ENCODE results near the gene INPP5J.
"Not testable (repeated sequence)": the region's sequence is repeated elsewhere in the genome, so short reads cannot be mapped to it uniquely, and the experiment has no call there.

INPP5J gene

GRCh38 chr22:31088233-31088986 lies 34.4 kb upstream of the INPP5J start:
- DNase-seq: peak; percentile 23

GRCh38 chr22:31089160-31090100 lies 33.3 kb upstream of the INPP5J start:
- peak; percentile 55 for DNase-seq

- DNase-seq: peak; percentile 18
These were observed 32.3 kb upstream of the INPP5J start for GRCh38 chr22:31090217-31091085.

DNA sequence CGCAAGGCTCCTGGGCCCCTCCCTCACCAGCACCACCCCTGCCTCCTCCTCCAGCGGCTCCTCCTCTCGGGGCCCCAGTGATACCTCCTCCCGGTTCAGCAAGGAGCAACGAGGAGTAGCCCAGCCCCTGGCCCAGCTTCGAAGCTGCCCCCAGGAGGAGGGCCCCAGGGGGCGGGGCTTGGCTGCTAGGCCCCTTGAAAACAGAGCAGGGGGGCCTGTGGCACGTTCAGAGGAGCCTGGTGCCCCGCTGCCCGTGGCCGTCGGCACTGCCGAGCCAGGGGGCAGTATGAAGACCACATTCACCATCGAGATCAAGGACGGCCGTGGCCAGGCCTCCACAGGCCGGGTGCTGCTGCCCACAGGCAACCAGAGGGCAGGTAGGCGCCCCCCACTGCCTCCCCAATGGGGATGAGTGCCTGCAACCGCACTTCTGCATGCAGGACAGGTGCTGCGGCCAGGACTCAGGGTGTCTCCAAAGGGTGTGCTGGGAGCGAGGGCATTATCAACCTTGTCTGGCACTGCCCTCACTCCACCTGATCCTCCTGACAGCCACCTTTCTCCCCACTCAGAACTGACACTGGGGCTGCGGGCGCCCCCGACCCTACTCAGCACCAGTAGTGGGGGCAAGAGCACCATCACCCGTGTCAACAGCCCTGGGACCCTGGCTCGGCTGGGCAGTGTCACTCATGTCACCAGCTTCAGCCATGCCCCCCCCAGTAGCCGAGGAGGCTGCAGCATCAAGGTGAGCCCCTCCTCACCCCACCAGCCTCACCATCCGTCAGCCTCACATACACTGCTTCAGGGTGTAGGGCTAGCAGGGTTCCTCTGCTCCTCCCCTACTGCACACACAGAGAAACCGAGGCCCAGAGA lies 31.4 kb upstream of the INPP5J start:
- peak; percentile 31 for DNase-seq

GRCh38 chr22:31092161-31092560 lies 30.6 kb upstream of the INPP5J start:
- peak; percentile 9 for DNase-seq

DNA sequence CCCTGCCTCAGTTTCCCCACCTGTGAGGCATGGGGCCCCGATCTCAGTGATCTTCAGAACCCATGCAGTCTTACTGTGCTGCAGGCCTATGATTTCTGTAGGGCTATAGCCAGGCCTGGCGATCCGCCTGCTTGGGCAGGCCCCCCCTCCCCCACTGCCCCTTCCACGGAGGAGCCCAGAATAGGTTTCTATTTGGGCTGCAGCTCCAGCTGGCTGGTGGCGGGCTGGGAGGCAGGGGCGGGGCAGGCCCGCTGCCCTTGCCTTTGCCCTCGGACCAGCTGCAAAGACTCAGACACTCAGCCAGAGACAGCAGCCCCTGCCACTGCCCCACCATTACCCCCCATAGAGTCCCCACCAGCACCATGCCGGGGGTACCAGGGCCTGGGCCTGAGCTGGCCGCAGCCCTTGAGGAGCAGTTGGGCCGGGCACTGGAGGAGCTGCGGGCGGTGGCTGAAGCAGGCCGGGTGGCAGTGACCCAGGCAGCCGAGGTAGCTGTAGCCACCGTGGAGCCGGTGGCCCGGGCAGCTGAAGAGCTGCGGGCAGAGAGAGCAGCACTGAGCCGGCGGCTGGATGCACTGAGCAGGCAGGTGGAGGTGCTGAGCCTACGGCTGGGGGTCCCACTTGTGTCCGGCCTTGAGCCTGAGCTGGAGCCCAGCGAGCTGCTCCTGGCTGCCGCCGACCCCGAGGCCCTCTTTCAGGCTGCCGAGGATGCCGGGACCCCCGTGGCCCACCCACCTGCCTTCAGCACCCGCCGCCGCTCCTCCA lies 29.5 kb upstream of the INPP5J start:
- peak; percentile 78 for DNase-seq

GRCh38 chr22:31094021-31094551 lies 28.7 kb upstream of the INPP5J start:
- peak; percentile 66 for DNase-seq

DNA sequence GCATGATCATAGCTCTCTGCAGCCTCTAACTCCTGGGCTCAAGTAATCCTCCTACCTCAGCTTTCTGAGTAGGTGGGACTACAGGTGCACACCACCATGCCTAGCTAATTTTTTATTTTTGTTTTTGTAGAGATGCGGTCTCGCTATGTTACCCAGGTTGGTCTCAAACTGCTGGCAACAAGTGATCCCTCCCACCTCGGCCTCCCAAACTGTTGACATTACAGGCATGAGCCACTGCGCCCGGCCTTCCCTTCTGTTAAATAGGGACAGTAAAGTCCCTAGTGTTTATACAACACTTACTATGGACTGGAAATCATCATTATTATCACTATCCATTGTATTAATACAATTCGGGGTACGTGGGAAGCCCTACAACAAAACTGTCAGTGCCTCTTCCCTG lies 28.0 kb upstream of the INPP5J start:
- DNase-seq: no peak

DNA sequence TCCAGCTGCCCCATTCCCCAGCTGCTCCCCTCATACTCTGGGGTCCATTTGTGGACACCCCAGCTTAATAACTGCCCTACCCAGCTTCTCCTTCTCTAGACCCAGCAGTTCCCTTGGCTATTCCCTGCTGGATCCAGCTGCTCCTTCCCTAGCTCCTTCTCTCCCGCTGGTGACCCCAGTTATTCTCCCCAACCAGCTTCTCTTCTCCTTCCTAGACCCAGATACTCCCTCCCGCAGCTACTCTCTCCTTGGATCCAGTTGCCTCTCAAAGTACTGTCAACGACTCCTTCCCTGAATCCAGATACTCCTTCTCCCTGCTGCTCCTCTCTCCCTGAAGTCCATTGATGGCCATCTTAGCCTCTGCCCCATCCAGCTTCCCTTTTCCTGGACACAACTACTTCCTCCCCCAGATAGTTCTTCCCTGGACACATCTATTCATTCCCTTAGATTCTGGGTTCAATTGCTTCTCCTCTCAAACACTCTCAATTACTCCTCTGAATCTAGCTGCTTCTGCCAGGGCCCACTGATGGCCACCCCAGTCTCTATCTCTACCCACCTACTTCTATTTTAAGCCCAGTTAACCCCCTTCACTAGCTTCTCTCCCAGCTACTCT lies 27.0 kb upstream of the INPP5J start:
- no peak for DNase-seq

GRCh38 chr22:31096657-31097279 lies 26.0 kb upstream of the INPP5J start:
- DNase-seq: peak; percentile 27

GRCh38 chr22:31097539-31097938 lies 25.2 kb upstream of the INPP5J start:
- DNase-seq: not testable (repeated sequence)

DNA sequence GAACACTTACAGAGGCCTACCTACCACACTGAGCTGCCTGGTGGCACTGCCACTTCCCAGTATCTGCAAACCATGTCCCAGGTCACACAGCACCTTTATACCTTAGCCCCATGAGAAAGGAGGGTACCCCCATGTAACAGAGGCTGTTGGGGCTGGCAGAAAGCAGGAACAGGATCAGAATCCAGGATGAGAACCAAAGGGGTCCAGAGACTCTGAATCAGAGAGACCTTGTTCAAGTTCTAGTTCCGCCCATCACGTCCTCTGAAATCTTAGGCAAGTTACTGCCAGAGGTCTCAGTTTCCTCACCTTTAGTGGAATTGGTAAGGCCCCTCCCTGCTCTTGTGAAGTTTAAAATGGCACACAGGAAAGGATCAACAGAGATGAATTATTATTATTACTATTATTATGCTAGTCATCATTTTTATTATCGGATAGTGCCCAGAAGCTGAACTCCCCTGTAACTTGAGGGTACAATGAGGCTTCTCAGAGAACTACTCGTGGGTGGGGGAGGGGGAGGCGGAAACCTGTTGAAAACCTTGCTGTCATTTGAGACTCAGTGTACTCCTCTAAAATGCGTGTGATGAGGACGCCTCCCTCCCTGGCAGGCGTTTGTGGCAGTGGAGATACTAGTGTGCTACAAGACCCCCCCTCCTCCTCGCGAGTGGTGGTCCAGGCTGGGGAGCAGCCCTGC lies 24.7 kb upstream of the INPP5J start:
- DNase-seq: peak; percentile 8

- peak; percentile 48 for DNase-seq
These were observed 24.1 kb upstream of the INPP5J start for GRCh38 chr22:31098632-31099110.

- peak; percentile 7 for DNase-seq
These were observed 23.4 kb upstream of the INPP5J start for GRCh38 chr22:31099386-31099785.

- peak; percentile 27 for DNase-seq
These were observed 22.7 kb upstream of the INPP5J start for GRCh38 chr22:31099841-31100761.

DNA sequence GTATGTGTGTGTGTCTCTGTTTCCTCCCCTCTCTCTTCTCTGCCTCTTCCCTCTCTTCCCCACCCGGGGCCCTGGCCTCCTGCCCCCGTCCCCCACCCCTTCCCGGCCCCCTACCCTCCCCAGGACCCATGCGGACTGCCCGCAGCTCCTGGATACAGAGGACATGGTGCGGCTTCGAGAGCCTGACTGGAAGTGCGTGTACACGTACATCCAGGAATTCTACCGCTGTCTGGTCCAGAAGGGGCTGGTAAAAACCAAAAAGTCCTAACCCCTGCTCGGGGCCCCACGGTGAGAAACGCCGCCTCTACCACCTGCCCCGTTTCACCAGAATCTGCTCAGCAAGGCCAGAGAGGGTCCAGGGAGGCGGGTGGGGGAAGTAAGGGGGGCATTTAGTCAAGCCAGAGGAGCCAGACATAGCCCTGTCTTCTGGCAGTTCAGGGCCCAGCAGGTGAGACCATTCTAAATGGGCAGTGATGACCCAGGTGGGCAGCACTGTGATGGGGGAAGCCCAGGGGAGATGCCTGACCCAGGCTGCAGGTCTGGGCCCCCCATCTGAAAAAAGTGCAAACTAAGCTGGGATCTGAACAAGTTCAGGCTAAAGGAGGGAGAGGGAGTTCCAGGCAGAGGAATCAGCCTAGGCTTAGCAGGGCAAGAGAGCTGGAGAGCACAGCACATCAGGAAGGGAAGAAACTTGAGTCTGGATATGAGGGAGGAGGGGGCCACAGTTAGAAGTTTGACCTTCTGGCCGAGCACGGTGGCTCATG lies 21.8 kb upstream of the INPP5J start:
- peak; percentile 15 for DNase-seq
